HepG2 (cell line): ENCODE results near the gene PTPRM. TPM values are rescaled to one million over a fixed set of nuclear protein-coding genes. Genes with fewer than 3 reads are reported as not detected.

Experiments used
- DBP ChIP-seq: sonication (generic); formaldehyde crosslinking; IDR thresholded peaks from 2 replicates; pipeline ENCODE4 v1.4.0; 2020; ENCODE audit warnings: missing genetic modification reagents; ENCODE audit errors: not compliant biosample characterization
- E2F2 ChIP-seq: sonication (generic); formaldehyde crosslinking; IDR thresholded peaks from 2 replicates; pipeline ENCODE4 v1.4.0; 2020; ENCODE audit warnings: missing genetic modification reagents, borderline replicate concordance
- ELF1 ChIP-seq: sonication (generic); formaldehyde crosslinking; IDR thresholded peaks from 2 replicates; pipeline ENCODE4 v1.4.0; 2020; ENCODE audit warnings: missing genetic modification reagents
- FOXO4 ChIP-seq: sonication (generic); formaldehyde crosslinking; conservative IDR thresholded peaks from 2 replicates; pipeline ENCODE4 v1.8.1; 2023; ENCODE audit warnings: missing genetic modification reagents
- HNRNPH1 ChIP-seq: fragments of 200-400 bp; formaldehyde crosslinking; optimal IDR thresholded peaks from 2 replicates; pipeline ENCODE3; 2017; ENCODE audit warnings: mild to moderate bottlenecking, low read depth, low read length
- PBX2 ChIP-seq: IDR thresholded peaks from 2 replicates; pipeline ENCODE4 v1.6.1; 2016; ENCODE audit warnings: control low read depth
- PHF21A ChIP-seq: sonication (generic); formaldehyde crosslinking; IDR thresholded peaks from 2 replicates; pipeline ENCODE4 v1.5.0; 2020; ENCODE audit warnings: mild to moderate bottlenecking, missing genetic modification reagents
- PRPF4 ChIP-seq: fragments of 200-400 bp; formaldehyde crosslinking; IDR thresholded peaks from 2 replicates; pipeline ENCODE4 v1.6.1; 2016; ENCODE audit warnings: low read length, low read depth; ENCODE audit not compliant: poor library complexity, severe bottlenecking
- RNF2 ChIP-seq: fragments of 450-650 bp; conservative IDR thresholded peaks from 2 replicates; pipeline ENCODE4 v1.6.1; 2016; ENCODE audit warnings: low read depth
- SCMH1 ChIP-seq: sonication (generic); formaldehyde crosslinking; IDR thresholded peaks from 2 replicates; pipeline ENCODE4 v1.9.0; 2021; ENCODE audit warnings: missing genetic modification reagents, mild to moderate bottlenecking, borderline replicate concordance
- SRSF4 ChIP-seq: fragments of 200-400 bp; formaldehyde crosslinking; IDR thresholded peaks from one replicate; pipeline ENCODE4 v1.6.1; 2018; ENCODE audit warnings: mild to moderate bottlenecking, low read depth, low read length, moderate library complexity; ENCODE audit not compliant: poor library complexity, severe bottlenecking
- THYN1 ChIP-seq: sonication (generic); formaldehyde crosslinking; IDR thresholded peaks from 2 replicates; pipeline ENCODE4 v1.8.1; 2023; ENCODE audit warnings: low read depth, mild to moderate bottlenecking, moderate library complexity, missing genetic modification reagents, borderline replicate concordance
- ZBTB26 ChIP-seq: IDR thresholded peaks from 2 replicates; pipeline ENCODE4 v1.6.1; 2016; ENCODE audit warnings: missing compliant biosample characterization, missing genetic modification reagents, borderline replicate concordance
- ZFP1 ChIP-seq: IDR thresholded peaks from 2 replicates; pipeline ENCODE4 v1.6.1; 2016
- ZFP91 ChIP-seq: sonication (generic); formaldehyde crosslinking; IDR thresholded peaks from 2 replicates; pipeline ENCODE4 v1.9.0; 2022; ENCODE audit warnings: missing genetic modification reagents, mild to moderate bottlenecking, borderline replicate concordance
- ZNF639 ChIP-seq: conservative IDR thresholded peaks from 2 replicates; pipeline ENCODE4 v1.6.1; 2018; ENCODE audit warnings: missing genetic modification reagents
- ZNF704 ChIP-seq: sonication (generic); formaldehyde crosslinking; IDR thresholded peaks from 2 replicates; pipeline ENCODE4 v1.8.1; 2023; ENCODE audit warnings: mild to moderate bottlenecking, inconsistent platforms, moderate library complexity, missing genetic modification reagents, borderline replicate concordance
- polyA plus RNA-seq, 8 experiments: library from polyadenylated mRNA; depleted of rRNA in 3 of 8; stranded (reverse) in 7 of 8; unstranded in 1 of 8; fragments of >200 nt; fragmentation: Illumina TruSeq in 4 of 8; extraction: Trizol in 4 of 8; gene quantifications; 2 replicates each; pipeline versions ENCODE4 v1.2.1 to v1.2.3, GENCODE V29; 2011 to 2016; ENCODE audit warnings: low read depth in 4 of 8, missing spikeins in 1 of 8, mixed read lengths in 1 of 8; ENCODE audit not compliant: insufficient read depth in 1 of 8
- total RNA-seq, 5 experiments: library from RNA; depleted of rRNA; stranded (reverse); fragments of >200 nt; fragmentation: Illumina TruSeq; extraction: Trizol; gene quantifications; 2 replicates each; pipeline ENCODE4 v1.2.3, GENCODE V29; 2016; ENCODE audit warnings: low read depth in 1 of 5

Gene PTPRM
- total and polyA plus RNA-seq, 2 of the 13 experiments (the other 11 are each of a cell fraction or from before 2014, with no cell fraction given): 12.6 to 108 TPM

GRCh38 chr18:8341481-8342230 is 774.5 kb downstream of the PTPRM start (continued):
- TF ChIP-seq PBX2 (CRISPR knock-in tag) (peak; percentile 73), ZNF704 (CRISPR knock-in tag) (no peak), RNF2 (no peak), PRPF4 (no peak), SCMH1 (CRISPR knock-in tag) (no peak), ZFP91 (CRISPR knock-in tag) (0 out of 2 replicates have a peak, but pooled peaks have one; percentile 34), HNRNPH1 (no peak), PHF21A (CRISPR knock-in tag) (peak; percentile 83), ZBTB26 (CRISPR knock-in tag) (no peak), THYN1 (CRISPR knock-in tag) (no peak), ZNF639 (CRISPR knock-in tag) (no peak), E2F2 (no peak), SRSF4 (no peak), DBP (CRISPR knock-in tag) (no peak), FOXO4 (CRISPR knock-in tag) (no peak), ELF1 (CRISPR knock-in tag) (no peak), ZFP1 (CRISPR knock-in tag) (no peak)
